Cardiac muscle cell (in vitro differentiated cells and primary cell): ENCODE results near the gene PRKG1. TPM values are rescaled to one million over a fixed set of nuclear protein-coding genes. Genes with fewer than 3 reads are reported as not detected.

Experiments
- DNase-seq, 2 donors: peaks; one replicate each; pipeline versions ENCODE4 v3.0.0 to v3.0.0-alpha.2; 2010 to 2017; ENCODE audit warnings: low read depth in 1 of 2, low spot score in 1 of 2
- H3K27ac ChIP-seq: fragments of 200-600 bp; sonication (generic); 2 replicates; pipeline ENCODE4 v1.5.1; 2016
- H3K27me3 ChIP-seq: fragments of 200-600 bp; sonication (generic); 2 replicates; pipeline ENCODE4 v1.6.0; 2016; ENCODE audit warnings: control low read depth
- H3K36me3 ChIP-seq: fragments of 200-600 bp; sonication (generic); 2 replicates; pipeline ENCODE4 v1.5.1; 2016; ENCODE audit warnings: control low read depth
- H3K4me1 ChIP-seq: fragments of 200-600 bp; sonication (generic); 2 replicates; pipeline ENCODE4 v1.8.1; 2017; ENCODE audit warnings: low read depth, mild to moderate bottlenecking, mixed run types
- H3K4me3 ChIP-seq: fragments of 200-600 bp; sonication (generic); 2 replicates; pipeline ENCODE4 v1.5.1; 2016; ENCODE audit warnings: mild to moderate bottlenecking
- H3K9me3 ChIP-seq: fragments of 200-600 bp; sonication (generic); 2 replicates; pipeline ENCODE4 v1.5.1; 2017; ENCODE audit warnings: low read depth, mild to moderate bottlenecking, control low read depth
- CTCF ChIP-seq: IDR thresholded peaks from 2 replicates; pipeline ENCODE4 v1.5.1; 2012; ENCODE audit warnings: low read depth, mild to moderate bottlenecking, low read length
- polyA plus RNA-seq: library from polyadenylated mRNA; unstranded; fragments of >200 nt; fragmentation: Nextera tagmentation; extraction: Ambion mirVana; gene quantifications from 2 replicates; pipeline ENCODE4 v1.2.1, GENCODE V29; 2016
- total RNA-seq: library from RNA; depleted of rRNA; stranded (reverse); fragments of >200 nt; gene quantifications from 2 replicates; pipeline ENCODE4 v1.2.3, GENCODE V29; 2016

PRKG1 gene
- total and polyA plus RNA-seq, 2 experiments from 2014 or later: 2.9 to 13.3 TPM

DNA sequence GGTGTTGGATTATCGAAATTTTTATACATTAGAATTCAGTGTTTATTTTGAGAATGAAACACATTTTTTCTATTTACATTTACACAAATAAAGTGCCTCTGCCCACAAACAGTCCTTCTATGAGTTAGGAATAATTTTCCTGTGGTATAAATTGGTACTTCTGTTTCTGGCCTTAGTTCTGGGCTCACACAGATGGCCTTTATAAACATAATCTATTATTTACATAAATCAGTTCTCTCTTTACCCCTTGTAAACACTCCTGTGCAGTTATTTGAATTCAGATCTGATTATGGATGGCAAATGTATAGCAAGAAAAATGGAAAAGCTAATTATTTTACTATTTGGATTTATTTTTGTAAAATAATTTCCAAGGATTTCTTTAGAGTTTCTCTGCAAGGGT, 143.2 kb downstream of the PRKG1 start:
- no peak overlapping the region for H3K4me3 ChIP-seq
- no peaks in the 10 kb centered on the region for H3K36me3 ChIP-seq
- TF ChIP-seq CTCF: no peak
- H3K27me3 ChIP-seq: no peaks in the 10 kb centered on the region
- no peak for DNase-seq
- H3K27ac ChIP-seq: no peak overlapping the region
- H3K4me1 ChIP-seq: peaks cover 5% of the 10 kb centered on the region
- no peaks in the 10 kb centered on the region for H3K9me3 ChIP-seq

GRCh38 chr10:51224671-51225161, 150.4 kb downstream of the PRKG1 start:
- no peak overlapping the region for H3K4me3 ChIP-seq
- H3K4me1 ChIP-seq: no peaks in the 10 kb centered on the region
- TF ChIP-seq CTCF: no peak
- no peak overlapping the region for H3K27ac ChIP-seq
- H3K27me3 ChIP-seq: no peaks in the 10 kb centered on the region
- H3K9me3 ChIP-seq: no peaks in the 10 kb centered on the region
- H3K36me3 ChIP-seq: no peaks in the 10 kb centered on the region
- DNase-seq: peak in 1 of 2 donors; percentile 80

DNA sequence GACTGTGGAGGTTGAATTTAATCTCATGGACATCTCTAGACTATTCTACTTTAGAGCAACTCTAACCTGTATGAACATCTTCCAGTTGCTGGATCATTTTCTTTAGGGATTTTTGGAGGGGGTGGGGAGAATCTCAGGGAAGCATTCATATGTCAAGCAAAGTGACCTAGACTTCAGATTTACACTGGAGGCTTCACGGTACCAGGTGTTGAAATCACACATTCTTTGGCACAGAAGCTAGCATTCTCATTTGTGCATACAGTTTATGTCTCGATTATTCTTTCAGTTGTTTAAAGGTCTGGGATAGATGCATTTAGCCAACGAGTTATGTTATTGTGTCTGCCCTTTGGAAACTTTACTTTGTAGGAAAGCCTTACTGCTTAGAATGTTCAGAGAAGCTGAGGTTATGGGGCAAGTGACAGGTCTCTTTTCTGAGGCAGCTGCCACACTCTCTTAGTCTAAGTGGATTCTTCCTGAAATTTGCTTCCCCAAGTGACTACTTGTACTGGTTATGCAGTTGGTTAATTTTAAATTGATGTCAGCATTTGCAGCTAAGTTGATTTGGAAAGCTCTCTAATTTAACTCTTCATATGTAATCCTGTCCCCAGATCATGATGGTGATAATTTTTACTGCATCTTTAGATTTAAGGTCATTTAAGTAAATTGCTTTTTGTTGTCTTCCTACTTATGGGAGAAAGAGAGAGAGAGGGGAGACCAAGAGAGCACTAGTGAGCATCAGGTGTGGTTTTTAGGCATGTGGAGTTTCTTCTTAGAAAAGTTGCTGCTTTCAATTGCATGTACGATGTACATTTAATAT, 153.8 kb downstream of the PRKG1 start:
- Histone ChIP-seq H3K36me3 (no peaks in the 10 kb centered on the region), H3K4me3 (no peak overlapping the region), H3K9me3 (no peaks in the 10 kb centered on the region), H3K4me1 (no peaks in the 10 kb centered on the region), H3K27me3 (no peaks in the 10 kb centered on the region), H3K27ac (no peak overlapping the region)
- no peak for TF ChIP-seq CTCF
- peak in 1 of 2 donors; percentile 30 for DNase-seq

DNA sequence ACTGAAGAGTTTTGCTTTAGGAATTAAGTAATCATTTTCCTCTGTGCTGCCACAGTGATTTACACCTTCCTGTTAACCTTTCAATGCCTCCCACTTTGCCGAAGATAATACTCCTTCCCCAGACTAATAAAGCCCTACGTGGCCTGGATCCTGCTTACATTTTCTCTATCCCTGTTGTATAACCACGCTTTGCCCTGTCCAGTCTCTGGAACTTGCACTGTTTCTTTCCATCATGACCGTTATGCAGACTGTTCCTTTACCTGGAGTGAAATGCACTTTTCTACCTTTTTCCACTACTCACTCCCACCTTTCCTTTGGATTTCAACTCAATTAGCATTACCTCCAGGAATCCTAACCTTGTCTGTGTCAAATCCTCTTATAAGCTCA, 154.4 kb downstream of the PRKG1 start:
- Histone ChIP-seq H3K27me3 (no peaks in the 10 kb centered on the region), H3K9me3 (no peaks in the 10 kb centered on the region), H3K36me3 (no peaks in the 10 kb centered on the region), H3K4me1 (no peaks in the 10 kb centered on the region), H3K27ac (no peak overlapping the region), H3K4me3 (no peak overlapping the region)
- no peak for DNase-seq
- TF ChIP-seq CTCF: no peak

DNA sequence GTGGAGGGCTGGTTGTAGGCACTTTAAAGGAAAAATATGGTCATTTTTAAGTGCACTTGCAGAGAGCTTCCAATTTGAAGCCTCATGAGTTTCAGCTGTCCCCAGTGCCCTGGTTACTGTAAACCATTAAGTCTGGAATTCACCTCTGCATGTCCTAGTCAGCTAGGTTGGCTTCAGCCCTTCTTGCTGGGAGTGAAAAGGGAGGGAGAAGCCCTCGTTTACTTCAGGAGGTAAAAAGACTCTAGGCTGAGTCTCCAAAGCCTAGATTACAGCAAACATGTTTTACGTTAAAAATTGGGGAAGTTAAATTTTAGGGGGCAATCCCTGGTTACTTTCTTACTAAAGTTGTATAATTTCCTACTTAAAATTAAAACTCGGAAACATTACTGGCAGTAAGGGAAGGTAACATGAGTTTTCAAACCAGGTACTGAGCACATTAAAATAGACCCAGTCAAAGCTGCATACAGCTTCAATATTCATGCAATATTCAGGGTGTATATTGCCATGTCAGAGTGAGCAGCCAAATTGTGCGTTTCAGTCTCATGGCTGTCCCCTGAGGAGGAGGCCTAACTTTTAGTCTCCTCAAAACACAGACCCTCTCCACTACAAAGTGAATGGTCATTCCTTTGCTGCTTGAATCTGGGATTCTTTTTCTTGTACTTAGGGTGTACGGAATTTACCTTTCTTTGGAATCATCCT, 156.7 kb downstream of the PRKG1 start:
- no peak overlapping the region for H3K27ac ChIP-seq
- H3K4me1 ChIP-seq: no peaks in the 10 kb centered on the region
- DNase-seq: peak in 1 of 2 donors; percentile 55
- no peaks in the 10 kb centered on the region for H3K36me3 ChIP-seq
- no peaks in the 10 kb centered on the region for H3K9me3 ChIP-seq
- H3K27me3 ChIP-seq: no peaks in the 10 kb centered on the region
- no peak overlapping the region for H3K4me3 ChIP-seq
- TF ChIP-seq CTCF: no peak
